ENCODE data around the gene ARHGEF17.

DNA sequence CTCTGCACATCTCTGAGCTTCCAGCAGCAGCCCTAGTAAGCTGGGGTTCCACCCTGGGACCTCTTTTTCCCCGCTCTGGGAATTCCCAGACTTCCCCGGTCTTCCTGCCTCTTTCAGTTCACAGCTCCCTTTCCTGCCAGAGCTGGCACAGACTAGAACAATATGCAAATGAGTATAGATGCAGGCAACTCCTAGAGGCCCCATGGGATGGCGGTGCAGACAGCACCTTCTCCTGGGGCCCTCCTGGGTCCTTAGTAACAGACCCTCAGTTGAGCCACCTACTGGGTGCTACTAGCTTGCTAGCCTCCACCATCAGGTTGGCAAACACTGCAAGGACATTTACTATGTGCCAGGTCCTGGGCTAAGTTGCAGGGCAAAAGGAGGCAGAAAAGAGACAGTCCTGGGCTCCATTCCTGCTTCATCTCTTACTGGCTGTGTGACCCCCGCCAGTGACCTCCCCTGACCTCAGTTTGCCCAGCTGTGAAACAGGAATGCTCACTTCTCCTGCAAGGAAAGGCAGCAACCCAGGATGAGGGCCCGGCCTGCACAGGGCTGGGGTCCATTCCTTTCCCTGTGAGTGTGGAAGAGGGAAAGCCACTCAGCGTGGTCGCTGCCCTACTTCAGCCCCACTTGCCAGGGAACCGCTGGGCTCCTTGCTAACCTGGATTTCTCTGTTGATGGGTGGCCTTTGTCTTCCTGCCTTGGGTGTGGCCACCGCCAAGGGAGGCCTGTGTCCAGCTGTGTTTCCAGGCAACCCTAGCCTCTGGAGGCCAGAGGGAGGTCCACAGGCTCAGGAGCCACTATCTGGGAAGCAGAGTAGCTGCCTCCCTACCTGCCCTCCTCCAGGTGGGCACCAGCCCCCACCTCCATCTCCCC, 75.4 kb downstream of the ARHGEF17 start:
- TF ChIP-seq POLR2A (IDR thresholded peaks at IDR 0.05; ENCODE audit: low read length), result no peak
- TF ChIP-seq GATA1 (IDR thresholded peaks at IDR 0.05; ENCODE audit: low read depth, low read length), result no peak

Measured in erythroblast (primary cell).